ENCODE results near the gene LMAN1L.

GRCh38 chr15:74791667-74792066, 21.0 kb upstream of the LMAN1L start:
- TF ChIP-seq CTCF (IDR thresholded peaks at IDR 0.05) (no peak), POLR2A (IDR thresholded peaks at IDR 0.05) (no peak)

Data from breast epithelium (tissue), 3 donors.